Head of caudate nucleus (tissue), 42 donors: Measurements from ENCODE around the gene ACD.
"Not testable (repeated sequence)": the region's sequence is repeated elsewhere in the genome, so short reads cannot be mapped to it uniquely, and the experiment has no call there.

Experiments
- DNase-seq, 42 donors: peaks; one replicate each; pipeline versions ENCODE4 v3.0.0 to v3.0.0-alpha.2; 2020 to 2021; ENCODE audit warnings: mixed read lengths in 7 of 42
- intact Hi-C: fragments of 100-400 bp; cut with DNase I; formaldehyde crosslinking; loops from one replicate; pipeline ENCODE4 v1.15.0; 2022

ACD gene

DNA sequence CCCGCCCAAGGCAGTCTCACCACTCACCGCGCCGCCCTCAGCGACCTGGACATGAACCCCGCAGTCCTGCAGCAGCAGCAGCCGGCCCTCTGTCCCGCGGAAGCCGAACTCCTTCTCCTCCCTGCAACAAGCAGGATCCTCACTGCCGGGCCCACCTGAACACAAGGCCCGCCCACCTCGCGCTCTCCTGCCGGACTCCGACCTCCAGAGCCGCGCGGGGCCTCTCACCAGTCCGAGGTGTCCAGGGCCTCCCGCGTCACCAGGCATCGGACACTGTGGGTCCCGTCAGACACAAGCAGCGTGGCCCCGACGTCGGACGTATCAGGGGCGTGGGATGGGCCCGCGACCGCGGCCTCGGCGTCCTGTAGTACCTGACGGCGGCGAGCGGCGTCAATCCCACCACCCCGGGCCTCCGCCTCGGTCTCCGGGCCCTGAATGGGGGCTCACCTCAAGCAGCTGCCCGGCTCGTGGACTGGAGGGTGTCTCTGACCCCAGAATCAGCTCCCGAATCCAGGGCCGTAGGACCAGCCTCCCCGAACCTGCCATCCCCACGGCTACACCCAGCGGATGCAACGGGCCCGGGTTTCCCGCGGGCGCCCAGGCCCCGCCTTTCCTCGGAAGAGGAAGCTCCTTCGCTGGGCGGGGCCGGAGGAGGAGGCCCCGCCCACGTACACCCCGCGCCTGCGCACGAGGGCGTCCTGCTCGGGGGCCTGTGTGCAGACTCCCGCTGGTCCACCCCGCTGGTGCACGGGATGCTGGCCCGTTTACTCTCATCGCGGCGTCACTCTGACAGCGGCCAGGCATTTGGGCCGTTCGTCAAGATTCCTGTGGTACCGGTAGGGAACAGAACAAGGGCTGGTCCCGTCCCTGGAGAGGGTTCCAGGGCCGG lies at the start of gene ACD:
Gene ACD (minus strand): TSS at position 586 of the 889 bp plus-strand sequence. CDS start 40 bp downstream, at position 546.
- intact Hi-C loops: loop anchor here (2.0 kb wide), 1 partner anchor 97 kb away; the partner anchor contains the start of gene CTCF
- DNase-seq: peak; percentile 75 to 97 (median 94)

DNA sequence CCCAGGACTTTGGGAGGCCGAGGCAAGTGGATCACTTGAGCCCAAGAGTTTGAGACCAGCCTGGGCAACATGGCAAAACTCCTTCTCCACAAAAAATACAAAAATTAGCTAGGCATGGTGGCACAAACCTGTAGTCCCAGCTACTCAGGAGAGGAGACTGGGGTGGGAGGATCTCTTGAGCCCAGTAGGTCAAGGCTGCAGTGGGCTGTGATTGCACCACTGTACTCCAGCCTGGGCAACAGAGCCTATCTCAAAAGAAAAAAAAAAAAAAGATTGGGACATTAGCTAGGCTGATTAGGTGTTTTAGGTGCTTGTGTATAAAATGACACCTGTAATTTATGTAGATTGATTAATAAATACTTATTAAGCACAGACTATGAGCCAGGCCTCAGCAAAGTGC lies 49.0 kb upstream of the ACD start:
- intact Hi-C loops: no loop called here
- DNase-seq: no peak

DNA sequence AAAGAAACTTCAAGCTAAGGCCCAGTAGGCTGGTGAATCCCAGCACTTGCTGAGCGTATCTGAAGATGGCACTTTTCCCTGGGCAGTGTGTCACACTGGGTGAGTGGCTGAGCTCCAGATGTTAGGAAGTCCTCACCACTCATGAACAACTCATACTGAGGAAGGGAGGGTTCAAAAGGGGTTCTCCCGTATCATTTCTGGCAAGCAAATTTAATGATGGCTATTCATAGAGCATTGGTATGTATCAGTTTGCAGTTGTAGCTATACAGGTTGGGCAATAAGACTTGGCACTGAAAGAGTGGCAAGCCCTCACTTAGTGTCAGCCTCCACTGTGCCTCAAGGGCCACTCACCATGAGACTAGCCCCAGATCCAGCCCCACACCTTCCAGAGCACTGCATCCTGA lies 48.3 kb upstream of the ACD start:
- intact Hi-C loops: no loop called here
- no peak for DNase-seq

DNA sequence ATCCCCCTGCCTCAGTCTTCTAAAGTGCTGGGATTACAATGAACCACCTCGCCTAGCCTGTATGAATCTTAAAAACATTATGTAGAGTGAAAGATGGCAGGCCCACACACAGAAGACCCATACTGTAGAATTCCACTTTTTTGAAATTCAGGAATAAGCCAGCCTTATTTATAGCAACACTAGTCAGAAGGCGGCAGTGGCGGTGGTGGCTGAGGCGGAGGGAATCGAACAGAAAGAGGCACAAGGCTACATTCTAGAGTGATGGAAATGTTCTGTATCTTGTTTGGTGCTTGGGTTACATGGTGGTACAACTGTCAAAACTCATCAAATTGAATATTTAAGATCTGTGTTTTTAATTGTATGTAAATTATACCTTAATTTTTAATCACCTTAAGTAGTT lies 47.7 kb upstream of the ACD start:
- intact Hi-C loops: no loop called here

DNA sequence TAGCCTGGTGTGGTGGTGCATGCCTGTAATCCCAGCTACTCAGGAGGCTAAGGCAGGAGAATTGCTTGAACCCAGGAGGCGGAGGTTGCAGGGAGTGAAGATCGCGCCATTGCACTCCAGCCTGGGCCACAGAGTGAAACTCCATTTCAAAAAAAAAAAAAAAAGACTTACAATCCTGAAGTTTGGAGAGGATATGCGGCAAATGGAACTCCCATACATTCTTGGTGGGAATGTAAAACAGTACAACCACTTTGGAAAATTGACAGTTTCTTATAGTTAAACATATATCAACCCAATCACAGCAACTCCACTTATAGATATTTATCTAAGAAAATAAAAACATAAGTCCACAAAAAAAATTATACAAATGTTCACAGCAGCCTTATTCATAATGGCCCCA lies 47.1 kb upstream of the ACD start:
- no peak for DNase-seq
- intact Hi-C loops: no loop called here

More for the DNA sequence above, 47.7 kb upstream of the ACD start:
- peak in 34 of 42 donors; percentile 1 to 77 (median 42) for DNase-seq

DNA sequence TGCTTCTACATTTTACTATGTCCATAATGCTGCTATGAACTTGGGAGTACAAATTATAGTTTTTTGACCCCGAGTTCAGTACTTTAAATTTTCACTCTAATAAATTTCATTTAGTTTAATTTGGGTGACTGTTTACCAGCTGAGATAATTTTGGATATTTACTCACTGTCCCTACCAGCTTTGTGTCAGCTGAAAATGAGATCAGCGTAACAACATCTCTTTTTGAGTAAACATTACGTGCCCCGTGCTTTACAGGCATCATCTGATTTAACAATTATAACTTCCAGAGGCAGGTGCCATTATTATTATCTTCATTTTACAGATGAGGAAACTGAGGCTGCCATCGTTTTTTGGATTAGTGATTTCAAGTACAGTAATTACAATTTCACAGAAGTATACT lies 44.0 kb upstream of the ACD start:
- DNase-seq: no peak
- intact Hi-C loops: no loop called here

DNA sequence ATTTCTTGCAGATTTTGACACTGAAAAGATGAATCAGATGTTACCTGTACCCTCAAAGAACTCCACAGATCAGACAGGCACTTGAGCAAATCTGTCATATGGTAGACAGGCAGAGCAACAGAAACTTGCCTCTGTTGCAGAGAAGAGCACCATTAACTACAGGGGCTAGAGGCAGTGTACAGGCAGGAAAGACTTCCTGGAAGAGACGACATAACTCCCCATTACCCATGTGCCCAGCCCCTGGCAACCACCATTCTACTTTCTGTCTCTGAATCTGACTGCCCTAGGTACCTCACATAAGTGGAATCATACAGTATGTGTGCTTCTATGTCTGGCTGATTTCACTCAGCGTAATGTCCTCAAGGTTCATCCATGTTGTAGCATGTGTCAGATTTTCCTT lies 43.6 kb upstream of the ACD start:
- DNase-seq: no peak
- intact Hi-C loops: no loop called here

DNA sequence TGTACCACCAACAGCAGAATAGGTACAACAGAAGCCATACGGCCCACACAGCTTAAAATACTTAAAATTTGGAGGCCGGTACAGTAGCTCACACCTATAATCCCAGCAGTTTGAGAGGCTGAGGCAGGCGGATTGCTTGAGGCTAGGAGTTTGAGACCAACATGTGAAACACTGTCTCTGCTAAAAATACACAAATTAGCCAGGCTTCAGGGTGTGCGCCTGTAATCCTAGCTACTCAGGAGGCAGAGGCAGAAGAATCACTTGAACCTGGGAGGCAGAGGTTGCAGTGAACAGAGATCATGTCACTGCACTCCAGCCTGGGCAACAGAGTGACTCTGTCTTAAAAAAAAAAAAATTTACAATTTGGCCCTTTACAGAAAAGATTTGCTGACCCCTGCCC lies 42.1 kb upstream of the ACD start:
- intact Hi-C loops: no loop called here

DNA sequence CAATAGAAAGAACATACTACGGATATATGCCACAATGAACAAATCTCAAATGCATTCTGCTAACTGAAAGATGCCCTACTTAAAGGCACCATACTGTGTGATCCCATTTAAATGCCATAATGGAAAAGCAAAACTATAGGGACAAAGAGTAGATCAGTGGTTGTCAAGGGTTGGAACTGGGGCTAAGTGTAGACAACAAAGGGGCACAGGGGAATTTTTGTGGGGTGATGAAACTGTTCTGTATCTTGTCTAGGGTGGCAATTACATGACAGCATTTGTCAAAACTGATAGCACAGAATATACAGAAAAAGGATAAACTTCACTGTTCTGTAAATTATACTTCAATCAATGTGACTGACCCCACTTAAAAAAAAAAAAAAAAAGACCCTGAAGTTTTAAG lies 41.4 kb upstream of the ACD start:
- DNase-seq: no peak
- intact Hi-C loops: no loop called here

More for the DNA sequence above, 42.1 kb upstream of the ACD start:
- DNase-seq: no peak

DNA sequence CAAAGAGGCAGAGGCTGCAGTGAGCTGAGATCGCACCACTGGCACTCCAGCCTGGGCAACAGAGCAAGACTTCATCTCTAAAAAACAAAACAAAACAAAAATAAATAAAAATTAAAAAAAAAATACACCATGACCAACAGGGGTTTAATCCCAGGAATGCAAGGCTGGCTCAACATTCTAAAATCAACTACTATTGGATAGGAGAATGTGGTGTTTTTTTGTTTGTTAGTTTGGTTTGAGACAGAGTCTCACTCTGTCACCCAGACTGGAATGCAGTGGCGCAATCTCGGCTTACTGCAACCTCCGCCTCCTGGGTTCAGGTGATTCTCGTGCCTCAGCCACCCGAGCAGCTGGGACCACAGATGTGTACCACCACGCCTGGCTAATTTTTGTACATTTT lies 39.2 kb upstream of the ACD start:
- intact Hi-C loops: no loop called here
- DNase-seq: no peak

DNA sequence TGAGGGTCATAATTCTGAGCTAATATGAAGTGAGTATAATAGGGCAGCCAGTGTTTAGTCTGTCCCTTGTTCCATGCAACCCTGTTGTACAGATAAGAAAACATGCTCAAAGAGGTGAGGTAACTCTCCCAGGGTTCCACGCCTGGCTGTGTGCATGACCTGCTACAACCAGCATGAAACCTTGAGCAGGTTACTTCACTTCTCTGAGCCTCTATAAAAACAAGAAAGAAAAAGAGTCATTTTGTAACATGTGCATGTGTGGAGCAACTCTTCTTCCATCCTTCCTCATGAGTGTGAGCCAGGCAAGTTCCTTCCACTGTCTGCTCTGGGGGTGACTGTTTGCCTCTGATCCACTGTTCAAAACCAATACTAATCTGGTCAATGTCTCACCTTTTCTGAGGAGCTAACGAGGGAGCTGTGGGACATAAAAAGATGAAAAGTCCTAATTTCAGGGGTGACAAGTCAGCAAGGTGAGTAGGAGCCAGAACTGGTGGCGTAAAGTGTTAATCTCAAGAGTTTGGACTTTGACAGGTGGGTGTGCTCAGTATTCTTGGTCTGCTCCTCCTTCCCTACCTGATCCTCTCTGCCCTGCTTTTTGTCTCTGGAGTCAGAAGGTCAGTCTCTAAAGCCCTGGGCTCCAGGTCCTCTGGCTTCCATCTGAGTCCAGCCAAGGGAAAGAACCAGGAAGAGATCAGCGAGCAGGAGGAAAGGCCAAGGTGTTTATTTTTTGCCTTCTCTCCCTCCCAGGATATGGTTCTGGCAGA lies 37.5 kb upstream of the ACD start:
- intact Hi-C loops: no loop called here
- no peak for DNase-seq

DNA sequence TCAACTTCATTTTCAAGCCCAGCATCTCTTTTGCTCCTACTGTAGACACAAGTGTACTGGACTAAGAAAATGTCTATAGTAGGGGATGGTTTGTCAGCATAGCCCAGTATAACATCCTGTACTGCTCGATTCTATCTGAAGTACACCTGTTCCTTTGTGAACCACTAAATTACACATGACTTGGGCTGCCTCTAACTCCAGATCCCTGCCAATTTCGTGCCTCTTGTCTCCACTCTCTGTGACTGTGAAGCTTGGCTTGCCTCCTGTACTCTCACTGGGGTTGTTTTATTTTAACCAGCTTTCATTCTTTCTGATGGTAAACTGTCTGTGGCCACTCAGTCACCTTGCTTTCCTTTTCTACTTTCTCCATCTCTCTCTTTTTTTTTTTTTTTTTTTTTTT lies 34.6 kb upstream of the ACD start:
- intact Hi-C loops: no loop called here

DNA sequence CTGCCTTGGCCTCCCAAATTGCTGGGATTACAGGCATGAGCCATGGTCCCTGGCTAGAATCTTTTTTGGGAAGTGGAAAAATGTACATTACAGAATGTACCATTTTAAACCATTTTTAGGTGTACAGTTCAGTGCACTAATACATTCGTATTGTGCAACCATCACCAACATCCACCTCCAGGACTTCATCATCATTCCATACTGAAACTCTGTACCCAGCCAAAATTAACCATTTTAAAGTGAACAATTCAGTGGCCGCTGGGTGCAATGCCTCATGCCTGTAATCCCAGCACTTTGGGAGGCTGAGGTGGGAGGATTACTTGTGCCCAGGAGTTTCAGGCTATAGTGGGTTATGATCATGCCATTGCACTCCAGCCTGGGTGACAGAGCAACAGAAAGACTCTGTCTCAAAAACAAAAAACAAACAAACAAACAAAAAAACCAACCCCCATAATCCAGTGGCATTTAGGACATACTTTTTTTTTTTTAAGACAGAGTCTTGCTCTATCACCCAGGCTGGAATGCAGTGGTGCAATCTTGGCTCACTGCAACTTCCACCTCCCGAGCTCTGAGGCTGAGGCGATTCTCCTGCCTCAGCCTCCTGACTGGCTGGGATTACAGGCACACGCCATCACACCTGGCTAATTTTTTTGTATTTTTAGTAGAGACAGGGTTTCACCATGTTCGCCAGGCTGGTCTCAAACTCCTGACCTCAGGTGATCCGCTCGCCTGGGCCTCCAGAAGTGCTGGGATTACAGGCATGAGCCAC lies 33.6 kb upstream of the ACD start:
- intact Hi-C loops, DNase-seq: not testable (repeated sequence)

More for the DNA sequence above, 34.6 kb upstream of the ACD start:
- DNase-seq: no peak

DNA sequence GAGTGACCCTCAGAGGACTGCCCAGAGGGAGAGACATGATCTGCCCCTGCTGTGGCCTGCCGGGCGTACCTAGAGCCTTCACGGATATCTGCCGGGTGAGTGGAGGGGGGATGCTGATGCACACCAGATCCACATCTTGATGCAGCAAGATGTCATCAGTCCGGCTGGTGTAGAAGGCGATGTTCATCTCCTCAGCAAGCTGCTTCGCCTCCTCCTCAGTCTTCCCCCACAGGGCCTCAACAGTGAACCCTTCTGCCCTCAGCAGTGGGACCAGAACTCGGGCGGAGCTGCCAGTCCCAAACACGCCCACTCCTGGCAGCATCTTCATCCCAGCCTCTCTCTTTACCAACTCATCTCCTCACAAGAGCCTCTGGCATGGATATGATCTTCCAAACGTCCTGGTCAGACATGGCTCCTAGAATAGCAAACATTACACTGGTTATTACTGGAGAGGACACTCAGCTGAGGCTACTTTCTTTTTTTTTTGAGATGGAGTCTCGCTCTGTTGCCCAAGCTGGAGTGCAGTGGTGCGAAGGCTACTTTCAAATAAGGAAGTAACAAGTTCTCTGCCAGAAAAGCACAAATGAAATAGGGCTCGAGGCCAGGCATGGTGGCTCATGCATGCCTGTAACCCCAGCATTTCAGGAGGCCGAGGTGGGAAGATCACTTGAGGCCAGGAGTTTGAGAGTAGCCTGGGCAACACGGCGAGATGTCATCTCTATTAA lies 25.5 kb upstream of the ACD start:
- intact Hi-C loops: no loop called here
- DNase-seq: no peak

DNA sequence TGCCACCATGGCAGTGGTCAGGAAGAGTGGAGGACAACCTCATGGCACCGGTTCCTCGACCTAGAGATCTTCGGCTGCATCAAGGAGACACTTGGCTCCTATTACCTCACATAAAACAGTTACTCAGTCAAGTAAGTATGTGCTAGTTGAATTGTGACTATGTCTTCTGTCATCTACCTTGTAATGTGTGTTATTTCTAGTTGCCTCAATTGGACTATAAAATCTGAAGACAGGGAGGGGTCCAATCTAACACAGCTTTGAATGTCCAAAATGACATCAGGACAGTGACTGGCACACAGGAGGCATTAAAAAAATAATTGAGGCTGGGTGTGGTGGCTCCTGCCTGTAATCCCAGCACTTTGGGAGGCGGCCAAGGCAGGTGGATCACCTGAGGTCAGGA lies 23.7 kb upstream of the ACD start:
- no peak for DNase-seq
- intact Hi-C loops: no loop called here

DNA sequence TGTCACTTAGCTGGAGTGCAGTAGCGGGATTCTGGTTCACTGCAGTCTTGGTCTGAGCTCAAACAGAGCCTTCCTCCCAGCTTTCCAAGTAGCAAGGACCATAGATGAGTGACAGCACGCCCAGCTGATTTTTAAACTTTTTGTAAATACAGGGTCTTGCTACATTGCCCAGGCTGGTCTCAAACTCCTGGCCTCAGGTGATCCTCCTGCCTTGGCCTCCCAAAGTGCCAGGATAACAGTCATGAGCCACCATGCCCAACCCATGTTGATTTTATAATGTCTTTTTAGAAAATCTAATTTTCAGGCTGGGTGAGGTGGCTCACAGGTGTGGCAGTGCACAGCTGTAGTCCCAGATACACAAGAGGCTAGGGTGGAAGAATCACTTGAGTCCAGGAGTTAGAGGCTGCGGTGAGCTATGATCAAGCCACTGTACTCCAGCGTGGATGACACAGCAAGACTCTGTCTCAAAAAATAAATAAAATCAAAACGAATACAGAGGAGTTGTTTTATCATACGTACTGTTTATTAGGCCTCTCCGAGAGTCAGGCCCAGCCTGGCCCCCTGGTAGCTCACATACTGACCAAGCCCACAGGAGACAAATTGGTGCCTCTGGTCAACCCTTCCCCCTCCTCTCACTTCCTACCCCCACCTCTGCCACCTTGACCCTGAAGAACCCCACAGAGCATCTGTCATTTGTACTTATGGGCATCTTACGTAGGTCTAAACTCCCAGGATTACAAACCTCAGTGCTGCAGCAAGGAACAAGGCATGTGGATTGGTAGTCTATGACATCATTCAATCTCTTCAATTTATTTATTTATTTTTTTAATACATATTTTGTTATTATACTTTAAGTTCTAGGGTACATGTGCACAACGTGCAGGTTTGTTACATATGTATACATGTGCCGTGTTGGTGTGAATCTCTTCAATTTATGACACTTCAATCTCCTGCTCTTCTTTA lies 20.2 kb upstream of the ACD start:
- intact Hi-C loops: loop anchor here (10.0 kb wide), 1 partner anchor 135 kb away; no protein-coding TSS in a partner anchor
- DNase-seq: no peak

DNA sequence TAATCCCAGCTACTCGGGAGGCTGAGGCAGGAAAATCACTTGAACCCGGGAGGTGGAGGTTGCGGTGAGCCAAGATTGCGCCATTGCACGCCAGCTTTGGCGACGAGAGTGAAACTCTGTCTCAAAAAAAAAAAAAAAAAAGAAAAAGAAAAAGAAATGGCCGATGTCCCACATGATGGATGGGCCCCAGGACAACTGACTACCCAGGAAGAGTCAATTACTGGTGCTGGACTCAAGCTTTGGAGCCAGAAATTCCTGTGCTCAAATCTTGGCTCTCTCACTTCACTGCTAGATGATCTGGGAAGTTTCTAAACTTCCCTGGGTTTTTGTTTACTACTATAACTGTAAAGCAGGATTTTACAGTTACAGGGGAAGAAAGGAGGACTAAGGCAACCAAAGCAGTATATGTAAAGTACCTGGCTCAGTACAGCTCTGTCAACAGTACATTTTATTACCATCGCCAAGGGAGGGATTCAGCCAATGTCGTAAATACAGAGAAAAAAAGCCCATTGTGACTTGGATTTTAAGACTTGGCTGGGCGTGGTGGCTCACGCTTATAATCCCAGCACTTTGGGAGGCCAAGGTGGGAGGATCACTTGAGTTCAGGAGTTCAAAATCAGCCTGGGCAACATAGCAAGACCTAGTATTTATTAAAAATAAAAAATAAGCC lies 18.4 kb upstream of the ACD start:
- no peak for DNase-seq
- intact Hi-C loops: loop anchor here (10.0 kb wide), 1 partner anchor 136 kb away; no protein-coding TSS in a partner anchor
